Suprapubic skin (tissue), 4 donors: ENCODE measurements around the gene BRME1.

ENCODE experiments used
- CTCF ChIP-seq, 2 donors: fragments of 200-600 bp in 1 of 2; fragments of 450-650 bp in 1 of 2; sonication (generic) in 1 of 2; IDR thresholded peaks; one replicate each; pipeline ENCODE4 v1.5.1; 2016 to 2019; ENCODE audit warnings: antibody characterized with exemption in 2 of 2, mild to moderate bottlenecking in 1 of 2, moderate library complexity in 1 of 2
- EP300 ChIP-seq: sonication (generic); formaldehyde crosslinking; IDR thresholded peaks from one replicate; pipeline ENCODE4 v1.6.1; 2017; ENCODE audit warnings: antibody characterized with exemption
- POLR2A ChIP-seq, 2 donors: fragments of 450-650 bp; IDR thresholded peaks; one replicate each; pipeline ENCODE4 v1.6.1; 2017; ENCODE audit warnings: antibody characterized with exemption in 2 of 2, mild to moderate bottlenecking in 2 of 2, moderate library complexity in 2 of 2
- POLR2AphosphoS5 ChIP-seq, 3 donors: sonication (generic); formaldehyde crosslinking; IDR thresholded peaks; one replicate each; pipeline ENCODE4 v1.6.1; 2017; ENCODE audit warnings: antibody characterized with exemption in 3 of 3

GRCh38 chr19:13914777-13915176 is 8.9 kb upstream of the BRME1 start:
- no peak for TF ChIP-seq CTCF (IDR thresholded peaks at IDR 0.05)
- no peak for TF ChIP-seq POLR2A (IDR thresholded peaks at IDR 0.05)
- TF ChIP-seq POLR2AphosphoS5 (IDR thresholded peaks at IDR 0.05): no peak
- no peak for TF ChIP-seq EP300
